ENCODE measurements around the gene ATG4A.

The ATG4A gene

DNA sequence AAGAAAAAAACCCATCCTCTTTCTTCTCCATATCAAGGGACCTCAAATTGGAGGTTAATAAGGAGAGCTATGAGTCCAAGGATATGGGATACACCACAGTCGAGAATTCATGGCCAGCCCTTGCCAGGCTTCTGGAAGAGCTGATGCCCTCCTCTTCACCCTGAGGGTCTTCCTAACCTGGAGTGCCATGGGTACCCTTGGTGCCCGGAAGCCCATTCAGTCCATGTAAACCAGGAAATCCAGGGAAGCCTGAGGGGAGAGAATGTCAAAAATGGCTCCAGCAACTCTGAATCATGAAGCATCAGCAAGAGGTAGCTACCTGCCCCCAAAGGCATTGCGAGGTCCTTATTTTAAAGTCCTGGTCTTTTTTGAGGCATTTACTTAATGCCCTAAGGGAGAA lies 78.2 kb downstream of the ATG4A start:
- no peak for DNase-seq

GRCh38 chrX:108171671-108172070 lies 80.1 kb downstream of the ATG4A start:
- no peak for DNase-seq

DNA sequence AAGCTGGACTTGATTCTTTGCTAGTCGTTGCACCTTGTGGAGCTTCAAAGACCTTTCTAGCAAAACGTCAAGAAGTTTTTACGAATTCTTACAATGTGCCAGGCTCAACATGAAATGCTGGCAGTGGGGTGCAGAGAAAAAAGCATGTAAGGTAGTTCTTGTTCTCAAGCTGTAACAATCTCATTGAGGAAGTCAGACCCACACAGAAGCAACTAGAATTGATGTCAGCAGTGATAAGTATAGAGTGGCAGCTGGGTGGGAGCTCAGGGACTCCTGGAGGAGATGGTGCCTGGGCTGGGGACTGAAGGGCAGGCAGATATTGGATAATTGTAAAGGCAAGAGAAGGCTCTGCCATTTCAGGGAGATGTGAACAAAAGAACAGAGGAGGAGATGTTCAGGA lies 82.3 kb downstream of the ATG4A start:
- no peak for DNase-seq

DNA sequence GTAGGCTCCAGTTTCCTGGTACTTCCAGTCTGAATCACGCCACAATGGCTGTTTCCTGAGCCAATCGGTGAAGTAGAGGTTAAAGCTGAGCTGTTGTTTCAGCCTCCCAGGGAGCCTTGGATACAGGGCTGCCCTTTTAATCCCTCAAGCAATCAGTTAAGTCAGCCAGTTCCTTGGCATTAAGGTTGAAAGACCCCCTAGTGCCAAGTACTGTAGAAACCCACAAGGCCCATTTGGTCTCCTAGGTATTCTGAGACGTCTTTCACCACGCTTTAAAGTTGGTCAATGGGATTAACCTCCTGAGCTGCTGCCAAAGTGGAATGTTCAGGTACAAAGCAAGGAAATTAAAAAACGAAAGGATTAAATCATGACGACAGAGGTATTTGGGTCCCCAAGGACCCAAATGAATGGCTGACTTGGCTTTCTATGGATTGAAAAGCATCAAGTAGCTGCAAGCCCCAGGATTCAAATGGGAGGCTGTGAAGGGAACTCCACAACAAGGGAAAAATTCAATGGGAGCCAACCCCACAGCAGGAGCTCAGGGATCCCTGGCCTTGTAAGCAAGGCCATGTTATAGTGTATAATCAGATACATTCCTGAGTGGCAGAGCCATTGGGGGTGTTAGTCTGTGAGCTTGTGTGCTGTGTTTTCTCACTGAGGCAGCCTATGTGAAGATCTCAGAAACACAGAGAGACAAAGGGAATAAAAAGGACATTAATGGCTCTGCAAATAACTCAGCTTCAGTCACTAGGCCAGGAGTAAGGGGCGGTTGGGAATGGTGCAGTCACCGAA lies 86.0 kb downstream of the ATG4A start:
- no peak for DNase-seq

DNA sequence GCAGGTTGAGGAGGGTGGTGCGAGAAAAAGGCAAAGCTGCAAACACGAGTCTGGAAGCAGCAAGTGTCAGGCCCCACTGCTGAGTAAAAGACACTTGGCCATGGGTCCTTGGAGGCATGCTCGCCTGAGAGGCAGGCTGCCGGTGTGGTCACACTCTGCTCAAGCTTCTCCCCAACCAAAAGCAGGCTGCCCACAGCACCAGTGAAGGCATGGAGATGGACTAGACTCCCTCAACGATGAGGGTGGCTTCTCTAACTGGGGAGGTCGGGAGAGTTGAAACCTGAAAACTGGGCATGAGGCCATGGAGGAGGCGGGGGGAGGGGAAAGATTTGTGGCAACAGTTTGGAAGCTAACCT lies 86.5 kb downstream of the ATG4A start:
- DNase-seq: no peak

GRCh38 chrX:108186811-108187210 lies 95.2 kb downstream of the ATG4A start:
- no peak for DNase-seq

DNA sequence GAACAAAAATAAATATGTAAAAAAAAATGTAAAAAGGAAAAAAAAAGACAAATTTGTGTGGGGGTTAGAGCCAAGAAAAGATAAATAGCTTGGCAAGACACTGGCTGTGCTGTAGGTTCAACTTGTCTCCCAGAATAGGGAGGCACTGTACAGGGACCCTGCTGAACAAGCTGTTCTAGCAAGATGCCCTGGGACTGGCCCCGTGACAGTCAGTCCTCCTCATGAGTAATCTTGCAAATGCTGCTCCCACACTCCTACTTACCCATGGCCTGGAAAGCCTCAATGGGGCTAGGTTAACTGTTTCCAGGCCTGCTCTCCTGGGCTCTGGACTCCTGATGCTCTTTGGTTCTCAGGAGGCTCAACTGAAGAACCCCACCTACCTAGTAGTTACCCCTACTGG lies 106.8 kb downstream of the ATG4A start:
- no peak for DNase-seq

DNA sequence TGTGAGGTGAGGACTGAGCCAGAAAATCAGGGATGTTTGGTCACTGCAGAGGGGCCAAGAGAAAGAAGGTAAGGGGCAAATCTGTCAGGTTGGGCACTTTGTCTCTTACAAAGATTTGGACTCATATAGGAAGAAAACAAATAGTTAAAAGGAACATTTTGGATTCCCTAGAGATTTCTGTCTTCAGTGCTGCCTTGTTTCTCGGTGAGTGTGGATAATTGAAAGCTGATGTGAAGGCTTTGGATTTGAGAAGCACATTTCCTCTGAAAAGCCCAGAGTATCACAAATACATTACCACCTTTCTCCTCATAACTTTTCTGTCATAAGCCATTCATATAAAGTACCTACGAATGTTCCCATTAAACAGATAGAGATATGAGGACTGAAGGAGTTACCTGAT lies 107.5 kb downstream of the ATG4A start:
- no peak for DNase-seq

GRCh38 chrX:108199691-108200090 lies 108.1 kb downstream of the ATG4A start:
- no peak for DNase-seq

- DNase-seq: no peak
Observed at GRCh38 chrX:108203540-108203939, 112.0 kb downstream of the ATG4A start.
